Endometrium (tissue), 2 donors: ENCODE data around the gene IL1RAP.

ENCODE experiments used
- FAIRE-seq: peaks from 2 replicates; lab custom pipeline; 2012; peaks lifted over from hg19 to GRCh38; lab: Jason Lieb, UNC
- donor health status: control.
- donor health status: control.

Gene IL1RAP

DNA sequence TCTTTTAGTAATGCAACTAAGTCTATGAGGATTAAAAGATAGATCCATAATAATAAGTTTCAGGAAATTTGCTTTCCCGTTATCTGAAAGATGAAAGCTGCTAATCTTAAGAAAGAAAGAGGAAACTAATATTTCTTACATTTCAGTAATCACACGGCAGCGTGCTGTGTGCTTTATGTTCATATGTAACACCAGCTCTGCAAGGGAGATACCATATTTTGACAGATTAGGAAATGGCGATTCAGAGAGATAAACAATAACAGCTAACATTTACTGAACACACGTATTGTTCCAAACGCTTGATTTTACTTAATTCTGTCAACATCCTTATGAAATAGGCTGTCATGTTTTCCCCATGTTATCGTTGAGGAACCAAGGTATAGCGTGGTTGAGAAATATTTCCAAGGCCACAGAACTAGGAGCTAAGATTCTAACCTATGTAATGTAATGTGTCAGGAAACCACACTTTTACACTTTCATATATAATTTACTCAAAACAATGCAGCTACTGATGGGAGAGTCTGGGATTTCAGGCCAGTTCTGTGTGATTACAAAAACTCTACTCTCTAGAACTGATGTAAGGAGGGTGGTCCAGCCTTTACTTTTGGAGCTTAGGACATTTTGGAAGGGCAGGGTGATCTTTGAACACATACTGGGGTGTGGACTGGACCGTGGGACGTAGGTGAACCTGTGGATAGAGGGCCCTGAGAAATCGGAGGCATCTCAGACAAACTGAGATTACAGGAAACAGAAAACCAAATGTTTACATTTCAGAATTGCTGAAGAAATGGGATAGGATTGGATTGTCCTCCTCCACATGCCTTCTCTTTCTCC lies 100.6 kb downstream of the IL1RAP start:
- no peak for FAIRE-seq

GRCh38 chr3:190615060-190615384 lies 101.1 kb downstream of the IL1RAP start:
- FAIRE-seq, result no peak

DNA sequence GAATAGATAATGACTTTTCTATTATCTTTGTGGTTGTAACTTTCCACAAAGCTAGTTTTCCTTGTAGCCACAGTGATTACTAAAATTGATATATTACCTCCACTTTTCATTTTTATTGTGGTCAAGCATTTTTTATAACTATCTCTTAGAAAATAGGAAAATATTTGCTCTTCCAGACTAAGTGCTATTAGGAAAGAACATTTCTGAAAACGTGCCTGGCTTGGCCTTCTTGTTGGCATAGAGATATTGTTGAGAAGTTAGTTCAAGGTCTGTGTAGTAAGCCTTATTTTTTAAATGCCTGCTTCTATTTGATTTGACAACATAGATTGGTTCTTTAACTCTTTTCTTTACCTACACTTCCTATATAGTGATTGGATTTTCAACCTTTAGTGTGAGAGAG lies 101.7 kb downstream of the IL1RAP start:
- FAIRE-seq, result no peak

DNA sequence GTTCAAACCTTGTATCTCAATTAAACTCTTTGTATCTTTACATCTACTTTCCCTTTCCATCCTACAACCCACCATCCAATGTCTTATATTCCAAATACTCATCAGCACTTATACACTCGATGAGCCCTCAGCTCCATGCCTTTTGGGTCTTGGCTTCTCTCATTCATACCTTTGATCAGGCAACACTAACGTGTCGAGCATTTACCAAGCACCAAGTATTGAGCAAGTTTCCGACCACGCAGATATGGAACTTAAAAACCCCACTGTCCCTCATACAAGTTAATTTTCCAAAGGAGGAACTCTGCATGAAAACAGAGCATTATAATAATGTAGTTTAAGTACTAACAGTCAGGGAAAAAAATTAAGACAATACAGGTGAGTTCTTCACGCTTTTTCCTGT lies 102.8 kb downstream of the IL1RAP start:
- no peak for FAIRE-seq

DNA sequence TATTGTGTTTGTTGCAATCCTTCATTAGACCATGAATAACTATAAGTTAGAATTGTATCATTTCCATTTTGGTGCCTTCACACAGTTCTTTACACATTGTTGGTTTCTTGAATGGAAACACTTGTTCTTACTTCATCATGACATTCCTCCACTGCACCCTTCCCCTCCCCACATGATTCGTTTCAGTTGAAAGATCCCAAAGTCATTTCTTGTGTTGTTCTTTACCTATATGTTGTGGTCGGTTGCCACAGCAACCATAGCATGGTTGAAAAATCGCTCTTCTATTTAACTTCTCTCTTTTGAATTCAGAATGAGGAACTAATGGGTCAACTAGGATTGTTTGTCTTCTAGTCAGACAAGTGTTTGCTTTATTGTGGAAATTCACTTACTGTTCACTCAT lies 103.3 kb downstream of the IL1RAP start:
- FAIRE-seq, result no peak

DNA sequence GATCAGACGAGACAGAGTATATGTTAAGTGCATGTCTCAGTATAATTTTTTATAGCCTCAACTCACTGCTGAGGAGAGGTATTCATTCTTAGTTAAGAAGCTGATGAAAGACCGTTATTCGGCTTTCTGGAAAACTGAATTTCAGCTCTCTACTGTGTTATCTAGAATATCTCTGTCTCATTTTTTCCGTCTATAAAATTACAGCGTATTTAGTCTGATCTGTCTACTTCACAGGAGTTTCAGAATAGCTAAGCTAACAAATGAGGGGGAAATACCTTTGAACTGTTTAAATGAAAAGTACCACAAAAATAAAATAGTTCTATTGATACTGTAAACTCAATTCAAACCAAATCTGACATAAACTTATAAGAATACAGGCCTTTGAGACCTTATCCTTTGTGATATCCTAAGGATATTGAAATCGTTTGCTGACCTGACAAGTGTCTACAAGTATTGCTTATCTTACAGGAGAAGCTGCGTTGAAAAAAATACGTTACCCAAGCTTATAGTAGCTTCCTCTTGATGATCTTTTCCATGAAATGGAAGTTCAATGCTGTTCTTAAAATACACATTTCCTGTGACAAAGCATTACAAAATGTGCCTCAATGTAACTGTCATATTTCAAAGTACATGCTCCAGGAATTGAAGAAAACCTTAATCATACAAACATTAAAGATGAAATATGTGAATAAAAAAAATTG lies 104.6 kb downstream of the IL1RAP start:
- no peak for FAIRE-seq

- no peak for FAIRE-seq
These were observed 105.5 kb downstream of the IL1RAP start for GRCh38 chr3:190619353-190619752.

DNA sequence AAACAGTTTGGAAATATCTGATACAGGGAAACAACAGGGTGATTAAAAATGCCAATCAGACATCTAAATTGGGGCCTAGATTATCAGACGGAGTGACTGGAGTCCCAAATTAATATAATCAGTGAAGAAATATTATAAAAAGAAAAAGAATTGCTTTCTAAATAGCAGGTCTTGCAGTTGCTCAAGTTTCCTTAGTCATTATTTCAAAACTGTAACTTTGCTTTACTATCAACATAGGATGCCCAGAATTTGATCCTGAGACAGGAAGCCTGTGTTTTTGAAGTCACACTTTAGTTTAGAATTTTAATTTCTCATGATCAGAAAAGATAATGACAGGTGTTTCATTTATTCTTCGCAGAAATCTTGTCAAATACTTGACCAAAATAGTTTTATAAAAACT lies 105.9 kb downstream of the IL1RAP start:
- no peak for FAIRE-seq

DNA sequence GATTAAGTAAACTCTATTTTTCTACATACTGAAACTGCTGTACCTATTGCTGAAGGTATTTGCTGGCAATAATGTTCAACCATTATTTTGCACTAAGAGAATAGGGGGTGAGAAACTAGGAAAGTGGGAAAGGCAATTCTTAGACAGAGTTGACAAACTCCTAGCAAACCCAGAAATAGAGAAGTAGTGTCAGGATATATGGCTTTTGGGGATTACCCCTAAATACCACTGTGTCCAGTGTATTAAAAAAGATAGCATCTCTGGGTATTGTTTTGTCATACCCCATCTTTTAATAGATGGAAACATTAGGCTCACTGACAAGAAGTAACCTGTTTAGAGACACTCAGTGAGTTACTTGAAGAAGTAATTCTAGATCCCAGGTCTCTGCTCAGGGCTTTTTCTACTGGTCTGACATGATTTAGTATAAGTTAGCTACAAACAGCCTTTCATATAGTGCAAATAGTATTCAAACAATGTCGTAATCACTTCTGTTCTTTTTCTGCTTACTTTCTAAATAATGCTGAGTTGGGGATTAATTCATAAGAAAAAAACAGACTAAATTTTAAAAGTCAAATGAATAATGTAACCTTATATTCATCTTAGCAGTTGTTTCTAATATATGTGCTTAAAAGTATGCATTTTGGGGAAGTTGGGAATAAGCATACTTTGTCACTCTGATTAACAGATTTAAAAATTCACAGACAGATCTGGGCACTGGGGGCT lies 107.2 kb downstream of the IL1RAP start:
- FAIRE-seq, result no peak

DNA sequence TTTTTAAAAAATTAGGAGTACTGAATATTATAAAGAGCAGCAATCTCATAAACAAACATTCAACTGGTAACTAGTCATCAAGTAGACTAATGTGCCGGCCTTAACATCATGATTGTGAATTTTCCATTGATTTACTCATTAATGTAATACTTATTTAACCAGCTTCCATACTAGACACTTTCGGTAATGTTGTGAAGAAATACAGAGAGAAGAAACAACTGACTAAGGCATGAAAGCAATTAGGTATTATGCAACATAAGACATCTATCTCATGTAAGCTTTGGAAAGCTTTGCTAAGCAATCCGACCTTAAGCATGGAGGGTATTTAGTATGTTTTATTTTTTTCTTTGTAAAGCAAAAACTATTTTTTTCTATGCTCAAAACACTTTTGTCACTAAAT lies 108.0 kb downstream of the IL1RAP start:
- FAIRE-seq, result no peak

DNA sequence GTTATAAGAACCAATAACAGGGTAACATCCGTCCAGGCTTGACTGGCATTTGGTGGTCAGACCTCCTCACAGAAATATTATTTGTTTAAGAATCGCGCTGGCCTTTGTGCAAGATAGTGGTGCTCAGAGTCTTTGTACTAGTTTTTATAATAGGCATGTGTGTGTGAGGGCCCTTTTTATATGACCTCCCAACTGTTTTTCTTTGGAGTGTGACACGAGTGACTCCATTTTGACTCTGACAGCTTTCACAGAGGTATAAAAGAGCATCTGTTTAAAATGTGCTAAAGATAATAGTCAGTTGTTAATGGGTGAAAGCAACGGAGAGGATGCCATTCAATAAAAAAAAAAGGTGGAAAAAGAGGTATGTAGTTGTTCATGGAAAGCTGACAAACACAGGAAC lies 110.4 kb downstream of the IL1RAP start:
- FAIRE-seq, result no peak

DNA sequence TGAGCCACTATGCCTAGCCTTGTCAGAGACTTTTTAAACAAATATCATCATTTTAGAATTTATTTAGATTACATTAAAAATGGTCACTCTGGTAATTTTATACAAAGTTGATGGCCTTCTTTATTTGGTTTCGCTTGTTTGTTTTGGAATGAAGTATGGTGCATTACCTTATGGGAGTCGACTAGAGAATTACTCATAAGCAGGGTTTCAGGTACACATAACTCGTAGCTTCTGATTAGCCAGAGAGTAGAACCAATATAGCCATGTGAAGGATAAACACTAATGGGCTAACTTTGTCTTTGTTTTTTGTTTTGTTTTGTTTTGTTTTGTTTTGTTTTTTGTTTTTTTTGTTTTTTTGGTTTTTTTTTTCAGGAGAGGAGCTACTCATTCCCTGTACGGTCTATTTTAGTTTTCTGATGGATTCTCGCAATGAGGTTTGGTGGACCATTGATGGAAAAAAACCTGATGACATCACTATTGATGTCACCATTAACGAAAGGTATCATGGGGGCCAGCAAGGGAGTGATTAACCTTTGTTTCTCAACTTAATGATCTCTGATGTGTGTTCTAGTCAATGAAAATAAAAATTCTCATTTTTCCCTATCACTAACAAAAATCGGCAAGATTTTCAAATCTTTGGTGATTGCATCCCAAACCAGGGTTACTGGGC lies 113.2 kb downstream of the IL1RAP start:
- no peak for FAIRE-seq

DNA sequence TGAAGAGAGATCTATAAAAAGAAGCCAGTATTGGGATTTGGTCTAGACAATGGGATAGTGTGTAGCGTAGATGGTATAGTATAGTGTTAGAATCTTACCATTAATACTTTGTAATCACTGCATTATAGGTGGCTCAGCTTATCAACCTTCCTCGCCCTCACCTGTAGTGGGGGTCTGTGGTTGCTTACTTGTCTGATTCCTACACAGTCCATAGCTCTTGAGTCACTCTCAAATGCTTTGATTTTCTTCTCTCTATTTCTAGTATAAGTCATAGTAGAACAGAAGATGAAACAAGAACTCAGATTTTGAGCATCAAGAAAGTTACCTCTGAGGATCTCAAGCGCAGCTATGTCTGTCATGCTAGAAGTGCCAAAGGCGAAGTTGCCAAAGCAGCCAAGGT lies 115.2 kb downstream of the IL1RAP start:
- no peak for FAIRE-seq

DNA sequence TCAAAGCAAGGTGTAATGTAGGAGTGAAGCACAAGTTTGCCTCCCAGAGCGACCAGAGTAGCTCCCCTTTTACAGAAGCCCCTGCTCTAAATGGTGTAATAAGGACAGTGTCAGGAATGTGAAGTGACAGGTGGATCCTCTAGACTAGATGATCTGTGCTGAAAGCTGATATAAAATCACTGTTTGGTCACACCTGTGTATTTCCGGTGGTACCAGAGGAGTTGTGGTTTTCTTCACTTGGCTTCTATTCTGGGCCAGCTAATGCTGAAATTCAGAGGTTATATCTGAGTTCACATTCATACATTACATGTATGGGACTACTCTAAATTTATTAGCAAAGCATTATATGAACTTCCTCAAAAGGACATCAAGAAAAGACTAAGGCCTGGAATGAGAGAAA lies 117.4 kb downstream of the IL1RAP start:
- no peak for FAIRE-seq

GRCh38 chr3:190641564-190641963 lies 127.7 kb downstream of the IL1RAP start:
- FAIRE-seq, result no peak

DNA sequence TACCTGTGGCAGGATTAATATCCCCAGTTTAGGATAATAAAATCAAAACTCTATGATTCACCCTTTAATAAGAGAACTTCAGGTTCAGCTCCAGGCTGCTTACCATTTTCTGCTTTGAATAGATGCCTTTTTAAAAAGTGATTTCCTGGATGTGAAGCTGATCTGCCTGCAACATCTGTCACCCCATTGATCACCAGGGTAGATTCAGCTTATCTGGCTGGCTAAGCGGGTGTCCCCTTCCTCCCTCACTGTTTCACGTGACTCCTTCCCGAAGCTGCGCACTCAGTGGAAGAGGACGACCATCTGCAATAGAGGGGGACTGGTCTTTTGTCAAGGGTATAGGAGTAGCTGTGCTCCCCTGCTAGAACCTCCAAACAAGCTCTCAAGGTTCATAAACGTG lies 128.1 kb downstream of the IL1RAP start:
- FAIRE-seq, result no peak

- no peak for FAIRE-seq
These were observed 130.2 kb downstream of the IL1RAP start for GRCh38 chr3:190644035-190644434.

DNA sequence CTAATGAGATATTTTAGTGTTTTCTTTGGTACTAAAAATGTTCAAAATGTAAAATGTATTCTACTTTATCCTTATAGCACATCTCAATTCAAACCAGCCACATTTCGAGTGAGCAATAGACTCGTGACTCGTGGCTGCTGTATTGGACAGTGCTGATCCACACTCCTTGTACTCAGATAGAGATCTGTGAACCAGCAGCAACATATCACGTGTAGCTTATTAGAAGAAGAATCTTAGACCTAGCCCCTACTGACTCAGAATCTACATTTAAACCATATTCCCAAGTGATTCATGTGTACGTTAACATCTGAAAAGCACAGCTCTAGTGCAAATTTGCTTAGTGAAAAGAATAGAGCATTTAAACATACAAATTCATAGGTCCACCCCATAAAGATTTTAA lies 130.9 kb downstream of the IL1RAP start:
- FAIRE-seq, result no peak

- FAIRE-seq, result no peak
These were observed 132.1 kb downstream of the IL1RAP start for GRCh38 chr3:190645932-190646460.

- FAIRE-seq, result no peak
These were observed 133.1 kb downstream of the IL1RAP start for GRCh38 chr3:190646996-190647395.

- no peak for FAIRE-seq
These were observed 142.0 kb downstream of the IL1RAP start for GRCh38 chr3:190655933-190656332.

GRCh38 chr3:190658106-190658505 lies 144.2 kb downstream of the IL1RAP start:
- FAIRE-seq, result no peak
